ENCODE data around the gene PDS5A. TPM values are rescaled to one million over a fixed set of nuclear protein-coding genes. Genes with fewer than 3 reads are reported as not detected.

Gene PDS5A, protein sequence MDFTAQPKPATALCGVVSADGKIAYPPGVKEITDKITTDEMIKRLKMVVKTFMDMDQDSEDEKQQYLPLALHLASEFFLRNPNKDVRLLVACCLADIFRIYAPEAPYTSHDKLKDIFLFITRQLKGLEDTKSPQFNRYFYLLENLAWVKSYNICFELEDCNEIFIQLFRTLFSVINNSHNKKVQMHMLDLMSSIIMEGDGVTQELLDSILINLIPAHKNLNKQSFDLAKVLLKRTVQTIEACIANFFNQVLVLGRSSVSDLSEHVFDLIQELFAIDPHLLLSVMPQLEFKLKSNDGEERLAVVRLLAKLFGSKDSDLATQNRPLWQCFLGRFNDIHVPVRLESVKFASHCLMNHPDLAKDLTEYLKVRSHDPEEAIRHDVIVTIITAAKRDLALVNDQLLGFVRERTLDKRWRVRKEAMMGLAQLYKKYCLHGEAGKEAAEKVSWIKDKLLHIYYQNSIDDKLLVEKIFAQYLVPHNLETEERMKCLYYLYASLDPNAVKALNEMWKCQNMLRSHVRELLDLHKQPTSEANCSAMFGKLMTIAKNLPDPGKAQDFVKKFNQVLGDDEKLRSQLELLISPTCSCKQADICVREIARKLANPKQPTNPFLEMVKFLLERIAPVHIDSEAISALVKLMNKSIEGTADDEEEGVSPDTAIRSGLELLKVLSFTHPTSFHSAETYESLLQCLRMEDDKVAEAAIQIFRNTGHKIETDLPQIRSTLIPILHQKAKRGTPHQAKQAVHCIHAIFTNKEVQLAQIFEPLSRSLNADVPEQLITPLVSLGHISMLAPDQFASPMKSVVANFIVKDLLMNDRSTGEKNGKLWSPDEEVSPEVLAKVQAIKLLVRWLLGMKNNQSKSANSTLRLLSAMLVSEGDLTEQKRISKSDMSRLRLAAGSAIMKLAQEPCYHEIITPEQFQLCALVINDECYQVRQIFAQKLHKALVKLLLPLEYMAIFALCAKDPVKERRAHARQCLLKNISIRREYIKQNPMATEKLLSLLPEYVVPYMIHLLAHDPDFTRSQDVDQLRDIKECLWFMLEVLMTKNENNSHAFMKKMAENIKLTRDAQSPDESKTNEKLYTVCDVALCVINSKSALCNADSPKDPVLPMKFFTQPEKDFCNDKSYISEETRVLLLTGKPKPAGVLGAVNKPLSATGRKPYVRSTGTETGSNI (N-terminal part only)
- 15.7 to 30.4 TPM (median 29.2 TPM) in 5 replicates for total RNA-seq (2022; extraction: Qiagen RNA extraction; ENCODE audit: low read depth)

GRCh38 chr4:39977489-39978377 is at the start of gene PDS5A:
PDS5A (minus strand) TSS chr4:39977911; CDS start chr4:39976577, 1,334 bp downstream.

Other genes starting within 250 kb of the PDS5A start
- gene N4BP2, start 78.9 kb upstream of the PDS5A start, total RNA-seq (2022; extraction: Qiagen RNA extraction; ENCODE audit: low read depth), result 1.1 to 3.6 TPM (median 2.6 TPM) in 5 replicates
- gene RHOH, start 219.1 kb upstream of the PDS5A start, total RNA-seq (2022; extraction: Qiagen RNA extraction; ENCODE audit: low read depth), result 0.07 to 0.26 TPM (median 0.15 TPM) in 3 of 5 replicates, not detected in the others